ENCODE results near the gene FOXK2.

The FOXK2 gene

GRCh38 chr17:82592289-82592766 is 72.8 kb downstream of the FOXK2 start:
- H3K27ac ChIP-seq, result peak overlapping the region; percentile 88
- TF ChIP-seq ZFX (IDR thresholded peaks at IDR 0.05; ENCODE audit: borderline replicate concordance), result no peak
- no peak for TF ChIP-seq CTCF (IDR thresholded peaks at IDR 0.05)

- H3K27ac ChIP-seq, result peak overlapping the region; percentile 88
- TF ChIP-seq CTCF (IDR thresholded peaks at IDR 0.05) (no peak), ZFX (IDR thresholded peaks at IDR 0.05; ENCODE audit: borderline replicate concordance) (no peak)
Observed at GRCh38 chr17:82592767-82593589, 73.4 kb downstream of the FOXK2 start.

- no peak for TF ChIP-seq CTCF (IDR thresholded peaks at IDR 0.05)
- no peak for TF ChIP-seq ZFX (IDR thresholded peaks at IDR 0.05; ENCODE audit: borderline replicate concordance)
- H3K27ac ChIP-seq, result peak overlapping the region; percentile 88
Observed at GRCh38 chr17:82593590-82594087, 74.1 kb downstream of the FOXK2 start.

- no peak overlapping the region for H3K27ac ChIP-seq
- TF ChIP-seq ZFX (IDR thresholded peaks at IDR 0.05; ENCODE audit: borderline replicate concordance) (no peak), CTCF (IDR thresholded peaks at IDR 0.05) (no peak)
Observed at GRCh38 chr17:82594571-82594970, 75.0 kb downstream of the FOXK2 start.

- TF ChIP-seq ZFX (IDR thresholded peaks at IDR 0.05; ENCODE audit: borderline replicate concordance), result no peak
- no peak for TF ChIP-seq CTCF (IDR thresholded peaks at IDR 0.05)
- no peak overlapping the region for H3K27ac ChIP-seq
Observed at GRCh38 chr17:82595893-82596292, 76.4 kb downstream of the FOXK2 start.

- TF ChIP-seq ZFX (IDR thresholded peaks at IDR 0.05; ENCODE audit: borderline replicate concordance) (no peak), CTCF (IDR thresholded peaks at IDR 0.05) (no peak)
- H3K27ac ChIP-seq, result no peak overlapping the region
Observed at GRCh38 chr17:82596296-82596695, 76.8 kb downstream of the FOXK2 start.
